Germinal center (tissue), 1 donor: ENCODE measurements around the gene RTKN.
"Not testable (repeated sequence)": the region's sequence is repeated elsewhere in the genome, so short reads cannot be mapped to it uniquely, and the experiment has no call there.

Experiments
- DNase-seq: peaks from one replicate; pipeline ENCODE4 v3.0.0; 2012; ENCODE audit warnings: mixed read lengths, low spot score

RTKN gene

DNA sequence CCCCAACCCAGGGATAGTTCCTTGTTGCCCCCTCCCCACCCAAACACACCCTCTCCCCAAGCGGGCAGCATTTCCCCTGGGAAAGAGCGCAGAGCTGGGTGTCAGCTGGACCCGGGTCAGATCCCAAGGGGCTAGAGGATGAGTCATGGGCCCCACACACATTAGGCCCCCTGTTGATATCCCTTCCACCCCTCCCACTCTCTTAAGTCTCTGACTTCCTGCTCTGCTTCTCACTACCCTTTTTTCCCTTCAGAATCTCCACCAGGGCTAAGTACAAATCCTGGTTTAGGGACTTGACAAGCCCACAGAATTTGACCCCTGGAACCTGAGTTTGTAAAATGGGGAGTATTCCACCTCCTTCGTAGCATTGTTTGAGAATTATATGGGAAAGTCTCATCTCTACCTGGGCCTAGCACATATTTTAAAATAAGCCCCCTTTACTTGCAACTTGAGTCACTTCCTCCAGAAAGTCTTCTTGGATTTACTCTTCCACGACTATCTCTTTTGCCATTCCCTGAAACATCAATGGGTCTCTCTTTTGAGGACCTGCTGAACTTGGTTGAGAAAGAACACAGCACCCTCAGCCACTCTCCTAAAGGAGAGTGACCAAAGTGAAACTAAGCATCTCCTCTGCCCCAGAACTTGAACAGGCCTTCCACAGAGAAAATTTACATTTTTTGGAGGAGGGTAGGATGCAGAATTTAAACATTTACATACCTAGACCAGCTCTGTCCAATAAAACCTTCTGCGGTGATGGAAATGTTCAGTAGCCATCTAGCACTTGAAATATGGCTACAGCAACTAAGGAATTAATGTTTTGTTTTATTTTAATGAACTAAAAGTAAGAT is 4.7 kb downstream of the RTKN start:
- no peak for DNase-seq

DNA sequence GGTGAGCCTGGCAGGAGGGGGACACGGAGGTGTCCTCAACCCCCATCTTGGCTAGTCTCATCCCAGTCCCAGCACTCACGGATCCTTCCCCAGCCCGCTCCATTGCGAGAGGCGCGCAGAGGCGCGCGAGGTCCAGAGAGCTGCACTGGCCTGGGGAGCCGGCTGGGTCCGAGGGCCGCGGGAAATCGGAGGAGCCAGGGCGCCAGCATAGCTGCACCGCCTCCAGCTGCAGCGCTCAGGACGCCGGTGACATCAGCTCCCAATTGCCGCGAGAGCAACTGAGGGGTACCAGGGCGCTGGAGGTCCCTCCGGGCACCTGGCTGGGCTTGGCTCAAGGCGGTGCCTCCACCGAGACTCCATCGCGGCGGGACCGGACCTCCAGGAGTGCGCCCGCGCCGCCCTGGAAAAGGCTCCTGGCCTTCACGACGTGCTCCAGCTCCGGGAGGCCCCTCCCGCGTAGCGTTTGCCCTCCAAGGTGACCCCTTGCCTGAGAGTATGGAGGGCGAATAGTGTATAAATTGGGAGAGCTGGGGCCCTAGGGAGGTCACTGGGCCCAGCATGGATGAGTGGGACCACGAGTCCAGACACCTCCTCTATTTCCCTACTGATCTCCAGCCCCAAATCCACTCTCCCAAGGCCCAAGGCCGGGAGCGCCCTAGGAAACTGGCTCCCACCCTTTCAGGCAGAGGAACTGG is 5.5 kb downstream of the RTKN start:
- DNase-seq: no peak

DNA sequence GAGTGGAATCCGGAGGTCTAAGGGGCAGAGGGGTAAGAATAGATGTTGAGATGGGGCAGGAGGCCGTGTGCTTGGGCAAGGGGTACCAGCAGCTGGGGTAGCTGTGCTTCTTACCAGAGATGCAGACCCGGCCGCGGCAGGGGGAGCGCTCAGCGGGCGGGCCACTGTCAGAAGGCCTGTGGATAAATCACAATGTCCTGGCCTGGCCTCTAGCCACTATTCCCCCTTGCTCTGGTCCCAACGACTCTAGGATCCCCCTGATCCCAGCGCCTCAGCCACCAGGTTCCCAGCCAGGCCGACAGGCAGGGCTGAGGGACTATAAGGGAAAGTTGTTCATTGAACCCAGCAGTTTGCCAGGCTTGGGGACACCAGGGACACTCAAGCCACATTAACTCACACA is 11.2 kb downstream of the RTKN start:
- no peak for DNase-seq

DNA sequence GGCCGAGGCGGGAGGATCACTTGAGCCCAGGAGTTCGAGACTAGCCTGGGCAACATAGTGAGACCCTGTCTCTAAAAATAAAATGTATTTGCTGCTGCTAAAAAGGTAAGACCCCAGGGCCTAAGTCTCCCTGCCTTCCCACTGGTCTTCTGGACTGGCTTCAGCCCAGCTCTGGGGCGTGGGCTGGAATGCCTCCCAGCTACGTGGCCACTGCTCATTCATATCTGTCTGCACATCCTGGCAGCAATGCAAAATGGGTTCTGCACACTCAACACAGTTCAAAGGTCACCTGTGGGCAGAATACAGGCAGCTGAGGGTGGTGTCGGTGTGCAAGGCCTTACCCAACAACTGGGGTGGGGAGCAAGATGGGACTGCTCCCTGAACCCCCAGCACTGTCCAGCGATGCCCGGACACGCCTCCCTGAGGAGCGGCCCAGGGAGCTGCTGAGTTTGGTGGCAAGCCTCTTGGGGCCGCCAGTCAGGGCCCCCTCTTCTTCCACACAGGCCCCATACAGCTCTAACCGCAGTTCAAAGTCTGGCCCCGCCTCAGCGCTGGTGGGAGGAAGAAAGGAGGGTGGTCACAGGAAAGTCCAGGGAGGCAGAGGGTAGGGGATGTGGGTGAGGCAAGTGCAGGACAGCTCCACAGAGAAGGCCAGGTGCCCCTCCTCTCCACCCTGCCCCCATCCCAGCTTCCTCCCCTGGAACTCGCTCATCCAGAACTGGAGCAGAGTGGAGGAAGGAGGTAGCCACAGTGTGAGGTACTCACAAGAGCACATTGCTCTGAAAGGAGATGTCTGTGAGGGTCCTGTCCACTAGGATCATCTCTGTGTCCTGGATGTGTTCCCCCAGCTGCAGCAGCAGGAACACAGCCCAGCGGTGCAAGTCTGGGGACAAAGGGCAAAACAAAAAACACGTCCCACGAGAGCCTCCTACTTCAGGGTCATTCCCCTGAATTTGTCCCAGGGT is 12.0 kb downstream of the RTKN start:
- DNase-seq: no peak

DNA sequence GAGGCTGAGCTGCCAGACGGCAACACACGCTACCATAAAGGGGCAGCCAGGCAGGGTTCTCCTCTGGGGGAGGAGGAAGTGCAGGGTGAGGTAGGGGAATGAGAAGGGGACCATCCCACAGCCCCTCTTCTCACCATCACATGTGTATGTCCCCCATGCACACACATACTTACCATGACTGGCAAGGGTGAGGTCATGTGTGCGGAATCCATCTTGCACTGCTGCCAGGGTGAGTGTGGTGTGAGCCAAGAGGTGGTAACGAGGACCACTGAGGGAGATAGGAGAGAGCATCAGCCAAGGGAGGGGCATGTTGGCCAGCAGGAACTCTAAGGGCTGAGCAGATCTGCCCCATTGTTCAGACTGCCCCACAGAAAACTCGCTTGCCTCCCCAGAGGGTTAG is 13.1 kb downstream of the RTKN start:
- DNase-seq: no peak

DNA sequence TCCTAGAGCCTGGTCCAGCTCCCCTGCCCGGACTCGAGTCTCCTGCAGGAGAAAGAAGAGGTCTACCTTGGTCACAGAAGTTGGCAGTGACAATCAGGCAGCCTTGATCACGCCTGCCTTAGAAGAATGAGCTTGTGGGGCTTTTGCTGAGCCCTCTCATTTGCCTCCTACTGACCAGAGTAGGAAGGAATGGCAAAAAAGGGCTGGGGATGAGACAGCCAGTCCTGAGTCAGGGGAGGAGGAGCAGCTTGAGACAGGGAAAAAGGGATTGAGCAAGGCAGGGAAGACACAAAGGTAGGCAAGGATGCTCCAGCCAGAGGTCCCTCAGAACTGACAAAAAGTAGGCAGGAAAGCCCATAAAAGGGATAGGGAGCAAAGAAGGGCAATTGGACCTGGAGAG is 14.2 kb downstream of the RTKN start:
- DNase-seq: no peak

DNA sequence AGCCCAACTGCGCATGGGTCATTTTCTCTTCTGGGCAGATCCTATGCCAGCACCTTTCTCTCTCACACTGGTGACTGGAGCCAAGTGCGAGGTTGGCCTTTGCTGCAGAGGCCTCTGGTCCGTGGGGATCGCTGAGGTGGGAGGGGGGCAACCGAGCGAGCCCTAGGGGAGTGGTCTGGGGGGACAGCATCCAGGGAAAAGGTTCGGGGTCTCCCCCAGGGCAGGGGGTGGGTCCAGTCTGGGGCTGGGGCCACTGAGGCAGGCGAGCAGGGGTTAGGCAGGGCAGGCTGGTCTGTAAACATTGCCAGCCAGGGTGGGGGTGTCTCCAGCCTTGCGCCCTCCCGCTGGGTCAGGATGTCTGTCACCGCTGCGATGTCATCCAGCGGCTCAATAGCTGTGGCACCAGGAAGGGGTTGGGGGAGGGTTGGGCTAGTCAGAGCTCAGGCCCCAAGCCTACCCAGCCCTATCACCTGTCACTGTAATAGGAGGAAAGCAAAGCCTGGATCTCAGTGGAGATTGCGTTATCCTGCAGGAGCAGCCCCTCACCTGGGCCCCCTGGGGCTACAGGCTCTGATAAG is 15.5 kb downstream of the RTKN start:
- no peak for DNase-seq

DNA sequence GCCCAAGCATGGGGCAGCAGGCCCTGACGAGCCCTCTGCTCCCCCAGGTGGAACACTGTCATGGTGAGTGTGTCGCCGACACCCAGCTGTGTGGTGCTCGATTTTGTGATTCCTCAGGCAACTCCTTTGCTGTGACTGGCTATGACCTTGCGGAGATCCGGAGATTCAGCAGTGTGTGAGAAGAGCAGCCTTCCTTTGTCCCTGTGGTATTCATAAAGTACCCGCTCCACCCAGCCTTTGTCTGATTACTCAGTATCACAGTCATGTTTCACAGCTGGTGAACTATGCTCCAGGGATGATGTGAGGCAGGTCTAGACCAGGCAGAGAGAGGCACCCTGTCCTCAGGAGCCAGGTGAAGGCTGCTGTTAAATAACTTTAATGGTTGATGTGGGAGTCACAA is 16.2 kb downstream of the RTKN start:
- no peak for DNase-seq

DNA sequence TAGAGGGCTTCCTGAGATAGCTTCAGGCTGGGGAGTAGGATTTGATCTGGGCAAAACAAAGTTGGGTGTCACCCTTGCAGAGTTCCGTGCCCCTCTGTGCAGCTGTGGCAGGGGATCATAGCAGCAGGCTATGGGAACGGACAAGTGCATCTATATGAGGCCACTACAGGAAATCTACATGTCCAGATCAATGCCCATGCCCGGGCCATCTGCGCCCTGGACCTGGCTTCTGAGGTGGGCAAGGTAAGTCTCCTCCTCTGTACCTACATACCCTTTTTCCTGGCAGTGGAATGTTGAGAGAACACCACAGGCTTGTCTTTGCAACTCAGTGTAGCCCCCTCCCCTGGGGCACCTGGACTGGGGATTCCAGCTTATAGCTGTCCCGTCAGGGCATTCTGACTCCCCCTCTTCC is 16.7 kb downstream of the RTKN start:
- DNase-seq: no peak

DNA sequence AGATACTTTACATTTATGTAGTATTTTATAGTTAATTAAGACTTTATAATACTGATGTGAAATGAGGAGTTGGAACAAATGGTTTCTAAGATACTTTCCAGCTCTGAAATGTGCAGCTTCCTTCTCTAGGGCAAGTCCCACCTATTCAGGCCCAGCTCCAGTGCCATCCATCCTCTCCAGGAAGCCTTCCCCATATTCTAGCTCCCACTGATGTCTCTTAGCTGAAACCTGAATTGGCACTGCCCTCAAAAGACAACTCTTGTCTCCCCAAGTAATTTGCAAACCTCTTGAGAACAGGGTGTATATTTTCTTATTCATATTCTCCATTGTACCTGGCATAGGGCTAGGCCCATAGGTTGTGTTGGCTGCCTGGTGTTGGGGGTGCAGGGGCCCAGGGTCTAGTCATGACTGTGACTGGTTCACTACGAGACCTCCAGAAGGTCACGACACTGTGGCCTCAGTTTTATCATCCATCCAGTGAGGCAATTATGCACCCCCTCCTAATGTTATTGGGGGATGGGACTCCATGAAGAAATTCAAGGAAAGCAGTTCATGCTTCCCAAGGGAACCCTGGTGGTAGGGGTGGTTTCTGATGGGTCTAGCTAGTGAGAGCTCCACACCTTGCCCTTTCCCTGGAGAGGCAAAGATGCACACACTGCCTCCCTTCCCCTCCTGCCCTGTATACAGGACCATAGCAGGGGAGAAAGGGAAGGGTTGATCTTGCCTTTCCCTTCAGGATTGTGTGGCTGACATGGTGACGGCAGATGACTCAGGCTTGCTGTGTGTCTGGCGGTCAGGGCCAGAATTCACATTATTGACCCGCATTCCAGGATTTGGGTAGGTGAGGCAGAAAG is 17.4 kb downstream of the RTKN start:
- no peak for DNase-seq

DNA sequence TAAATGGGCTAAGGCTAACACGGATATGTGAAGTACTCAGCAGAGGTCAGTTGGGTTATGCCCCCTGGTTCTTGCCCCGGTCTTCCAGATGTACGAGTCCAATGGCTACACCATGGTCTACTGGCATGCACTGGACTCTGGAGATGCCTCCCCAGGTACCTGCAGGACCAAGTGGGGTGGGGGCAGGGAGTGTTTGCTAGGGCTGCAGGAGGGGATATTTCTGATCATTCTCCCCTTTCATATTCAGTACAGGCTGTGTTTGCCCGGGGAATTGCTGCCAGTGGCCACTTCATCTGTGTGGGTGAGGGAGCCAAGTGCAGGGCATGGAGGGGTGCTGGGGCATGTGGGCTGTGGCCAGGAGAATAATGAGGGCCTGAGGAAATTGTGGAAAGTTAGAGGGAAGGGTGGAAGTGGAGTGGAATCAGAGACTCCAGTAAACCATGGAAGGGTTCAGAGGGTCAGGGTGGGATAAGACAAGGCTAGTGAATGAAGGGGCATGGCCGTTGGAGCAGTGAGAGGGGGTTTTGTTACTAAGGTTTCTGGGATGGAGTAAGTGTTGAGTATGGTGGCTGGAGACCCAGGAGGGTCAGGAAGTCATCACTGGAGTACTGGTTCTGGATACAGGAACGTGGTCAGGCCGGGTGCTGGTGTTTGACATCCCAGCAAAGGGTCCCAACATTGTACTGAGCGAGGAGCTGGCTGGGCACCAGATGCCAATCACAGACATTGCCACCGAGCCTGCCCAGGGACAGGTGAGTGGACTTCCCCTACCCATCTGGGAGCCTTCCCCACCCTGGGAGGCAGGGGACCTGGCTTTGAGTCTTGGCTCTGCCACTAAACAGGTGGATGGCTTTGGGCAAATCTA is 18.3 kb downstream of the RTKN start:
- DNase-seq: no peak

DNA sequence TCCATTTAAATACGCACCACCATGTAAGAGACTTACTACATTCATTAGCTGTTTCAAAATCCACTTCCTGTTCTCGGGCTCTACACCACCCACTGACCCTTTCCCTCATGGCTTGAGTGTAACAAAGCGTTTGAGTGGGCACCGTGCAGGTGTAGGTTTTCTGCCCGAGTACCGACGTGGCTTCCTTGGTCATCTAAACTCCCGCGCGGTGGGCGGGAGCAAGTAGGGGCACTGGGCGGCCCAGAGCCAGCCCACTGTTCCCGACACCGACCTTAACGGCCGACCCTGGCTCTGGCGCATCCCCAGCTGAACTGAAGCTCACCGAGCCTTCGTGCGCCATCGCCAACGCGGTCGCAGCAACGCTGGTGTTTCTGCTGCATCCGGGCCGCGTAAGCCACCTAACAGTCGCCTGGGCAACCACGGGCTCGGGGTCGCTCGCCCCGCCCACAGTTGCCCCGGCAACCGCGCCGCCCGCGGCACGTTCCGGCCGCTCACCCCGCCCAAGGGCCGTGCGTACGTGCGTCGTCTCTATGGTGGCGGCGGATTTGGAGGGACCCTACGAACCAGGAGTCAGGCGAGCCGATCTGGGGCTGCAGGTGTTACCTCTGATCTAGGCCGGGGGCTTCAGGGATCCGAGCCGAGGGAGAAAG is 20.4 kb downstream of the RTKN start, which contains the start of the genes C2orf81 and WDR54:
Gene C2orf81 (minus strand): TSS at position 399 of the 650 bp plus-strand sequence. CDS start 59 bp downstream, at position 340.
Gene WDR54 (plus strand): TSS at position 510 of the 650 bp plus-strand sequence. CDS start 424 bp downstream, outside the sequence.
- peak; percentile 95 for DNase-seq

DNA sequence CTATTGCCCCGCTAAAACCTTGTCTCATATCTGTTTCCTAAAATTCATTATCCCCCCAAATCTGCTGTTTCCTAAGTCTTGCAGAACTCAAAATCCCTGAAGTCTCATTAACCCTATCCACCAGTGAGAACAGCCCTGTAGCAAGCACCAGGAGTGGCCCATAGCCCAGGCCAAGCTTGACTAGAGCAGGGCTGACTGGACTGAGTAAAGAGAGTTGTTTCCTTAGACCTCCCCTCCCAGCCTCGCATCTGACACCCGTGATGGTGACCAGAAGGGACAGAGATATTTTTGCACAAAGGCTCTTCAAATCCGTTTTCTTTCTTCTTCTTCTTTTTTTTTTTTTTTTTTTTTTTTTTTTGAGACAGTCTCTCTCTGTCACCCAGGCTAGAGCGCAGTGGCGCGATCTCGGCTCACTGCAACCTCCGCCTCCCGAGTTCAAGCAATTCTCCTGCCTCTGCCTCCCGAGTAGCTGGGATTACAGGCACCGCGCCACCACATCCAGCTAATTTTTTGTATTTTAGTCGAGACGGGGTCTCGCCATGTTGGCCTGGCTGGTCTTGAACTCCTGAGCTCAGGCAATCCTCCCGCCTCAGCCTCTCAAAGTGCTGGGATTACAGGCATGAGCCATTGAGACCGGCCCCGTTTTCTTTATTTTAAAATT is 21.2 kb downstream of the RTKN start:
- DNase-seq: not testable (repeated sequence)

DNA sequence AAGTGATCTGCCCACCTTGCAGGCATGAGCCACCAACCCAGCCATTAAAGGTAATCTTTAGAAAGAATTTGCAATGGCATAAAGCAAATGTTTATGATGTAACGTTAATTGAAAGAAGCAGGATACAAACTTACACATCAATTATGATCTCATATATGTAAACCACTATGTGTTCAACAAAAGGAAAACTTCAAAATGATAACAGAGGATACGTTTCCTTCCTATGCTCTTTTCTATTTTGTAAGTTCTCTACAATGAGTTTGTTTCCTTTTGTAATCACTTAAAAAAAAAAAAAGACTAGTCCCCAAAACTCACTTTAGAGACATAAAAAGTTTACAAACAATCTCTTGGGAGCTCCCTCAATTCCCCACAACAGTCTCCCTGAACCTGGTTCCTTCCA is 21.7 kb downstream of the RTKN start:
- no peak for DNase-seq

DNA sequence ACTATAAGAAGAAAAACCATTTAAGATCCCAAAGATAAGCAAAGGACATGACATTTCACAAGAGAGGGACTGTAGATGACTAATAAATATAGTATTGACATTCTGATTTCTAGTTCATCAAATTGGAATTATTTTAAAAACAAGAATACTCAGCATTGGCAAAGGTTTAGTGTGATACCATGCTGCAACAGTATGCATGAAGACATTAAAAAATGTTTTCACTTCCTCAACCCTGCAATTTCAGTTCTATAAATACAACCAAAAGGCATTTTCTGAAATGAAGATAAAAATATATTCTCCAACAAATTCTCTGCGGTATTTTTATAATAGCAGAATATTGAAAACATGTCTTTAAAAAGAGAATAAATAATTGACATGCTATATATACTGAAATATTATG is 22.4 kb downstream of the RTKN start:
- no peak for DNase-seq

DNA sequence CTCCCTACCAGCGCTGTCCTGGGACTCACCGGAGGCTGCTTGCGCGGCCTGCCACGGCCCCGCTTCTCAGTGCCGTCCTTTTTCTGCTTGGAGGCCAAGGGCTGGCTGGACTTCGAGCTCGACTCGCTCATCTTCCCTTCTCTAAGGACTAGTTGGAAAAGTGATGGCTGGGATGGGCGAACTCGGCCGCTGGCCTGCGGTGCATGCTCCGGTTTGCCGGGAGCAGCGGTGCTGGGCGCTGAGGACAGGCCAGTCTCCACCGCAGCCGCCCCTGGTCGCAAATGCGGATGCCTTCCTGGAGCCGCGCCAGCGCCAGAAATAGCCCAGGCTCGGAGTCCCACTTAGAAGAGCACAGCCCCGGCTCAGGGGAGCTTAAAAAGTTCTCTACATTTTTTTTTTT is 23.4 kb downstream of the RTKN start:
- no peak for DNase-seq

DNA sequence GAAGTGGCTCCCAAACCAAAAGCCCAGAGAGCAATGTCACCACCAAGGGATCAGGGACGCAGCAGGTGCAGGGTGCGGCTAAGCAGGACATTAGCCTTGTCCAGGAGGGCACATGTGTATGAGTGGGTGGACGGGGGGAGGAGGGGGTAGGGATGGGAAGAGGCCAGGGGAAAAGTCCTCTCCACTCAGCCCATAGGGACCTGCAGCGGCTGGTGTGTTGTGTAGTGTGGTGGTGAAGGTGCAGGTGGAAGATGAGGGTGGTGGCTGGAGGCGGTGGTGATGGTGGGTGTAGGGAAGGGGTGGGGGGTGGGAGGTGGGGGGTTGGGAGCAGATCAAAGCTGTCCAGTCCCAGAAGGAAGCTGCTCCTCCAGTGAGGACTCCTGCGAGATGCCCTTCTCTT is 24.0 kb downstream of the RTKN start:
- no peak for DNase-seq

DNA sequence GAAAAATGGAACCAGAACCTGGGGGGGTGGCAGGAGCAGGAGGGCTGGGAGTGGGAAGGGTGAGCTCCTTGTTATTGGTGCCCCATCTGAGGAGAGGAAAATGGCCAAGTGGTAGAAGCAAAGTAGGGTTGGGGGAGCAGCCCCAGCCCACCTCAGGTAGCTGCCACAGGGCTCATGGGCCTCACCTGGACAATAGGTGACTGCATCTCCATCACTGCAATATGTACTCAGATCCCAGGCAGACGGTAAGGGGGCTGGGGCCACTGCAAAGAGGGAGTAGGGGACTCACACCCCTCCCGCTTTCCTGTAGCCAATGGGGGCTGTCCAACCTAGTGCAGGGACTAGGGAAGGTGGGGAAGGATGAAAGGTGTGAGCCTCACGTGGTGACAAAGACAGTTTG is 24.5 kb downstream of the RTKN start:
- DNase-seq: no peak

DNA sequence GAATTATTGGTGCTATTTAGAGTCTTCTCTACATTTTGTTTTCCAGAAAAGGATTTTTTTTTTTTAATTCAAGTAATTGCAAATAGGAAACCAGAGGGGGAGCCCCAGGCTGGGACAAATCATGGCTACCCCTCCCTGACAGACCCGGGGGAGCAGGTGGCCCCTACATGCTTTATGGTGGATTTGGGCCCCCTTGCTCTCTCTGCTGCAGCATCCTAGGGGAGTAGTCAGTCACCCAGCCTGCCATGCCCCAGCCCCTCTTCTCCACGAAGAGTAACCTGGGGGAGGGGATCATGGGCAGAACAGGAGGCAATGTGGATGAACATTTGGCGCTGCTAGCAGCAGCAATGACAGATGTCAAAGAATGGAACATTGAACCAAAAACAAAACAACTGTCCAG is 25.0 kb downstream of the RTKN start:
- DNase-seq: no peak
